ENCODE data around the gene LRP2. TPM values are rescaled to one million over a fixed set of nuclear protein-coding genes. Genes with fewer than 3 reads are reported as not detected.
A peak's percentile ranks its signal among the peaks of the same experiment; 100 is the strongest.

Gene LRP2
- total RNA-seq, 2 experiments from 2014 or later = 1.8 to 2.2 TPM

- ATAC-seq (no peak), DNase-seq (no peak)
- no peak overlapping the region for H3K27ac Mint-ChIP-seq
- no peak overlapping the region for H3K4me3 Mint-ChIP-seq
- POLR2A ChIA-PET = no interaction called here
- CTCF ChIA-PET = interaction anchor here (0.6 to 9.6 kb wide), 24 partner anchors 9 to 285 kb away, joined by 3 to 136 read pairs (median 6); no protein-coding TSS in a partner anchor
- intact Hi-C loops (cut with micrococcal nuclease) = loop anchor here (2.0 kb wide), 1 partner anchor 22 kb away; no protein-coding TSS in a partner anchor
- peaks cover 37% of the 10 kb centered on the region for H3K4me1 Mint-ChIP-seq (ENCODE audit: low read depth)
- no peak for TF ChIP-seq CTCF (IDR thresholded peaks at IDR 0.05)
- H3K9me3 Mint-ChIP-seq = no peaks in the 10 kb centered on the region
- peaks cover 4% of the 10 kb centered on the region for H3K27me3 Mint-ChIP-seq
- H3K36me3 Mint-ChIP-seq (ENCODE audit: low read depth) = no peaks in the 10 kb centered on the region
These were observed 251.4 kb downstream of the LRP2 start for GRCh38 chr2:169110916-169111315.

GRCh38 chr2:169110419-169110818, 251.9 kb downstream of the LRP2 start:
- Mint-ChIP-seq H3K27me3 (peaks cover 4% of the 10 kb centered on the region), H3K4me3 (no peak overlapping the region), H3K27ac (no peak overlapping the region), H3K36me3 (ENCODE audit: low read depth) (no peaks in the 10 kb centered on the region), H3K4me1 (ENCODE audit: low read depth) (peaks cover 42% of the 10 kb centered on the region), H3K9me3 (no peaks in the 10 kb centered on the region)
- TF ChIP-seq CTCF (IDR thresholded peaks at IDR 0.05) = no peak
- ChIA-PET CTCF (interaction anchor here (0.6 to 9.6 kb wide), 30 partner anchors 9 to 286 kb away, joined by 3 to 136 read pairs (median 6); no protein-coding TSS in a partner anchor), POLR2A (no interaction called here)
- intact Hi-C loops (cut with micrococcal nuclease) = loop anchor here (2.0 kb wide), 1 partner anchor 22 kb away; no protein-coding TSS in a partner anchor
- ATAC-seq (no peak), DNase-seq (no peak)

GRCh38 chr2:169109502-169110409, 252.6 kb downstream of the LRP2 start:
- ATAC-seq (no peak), DNase-seq (peak; percentile 83)
- TF ChIP-seq CTCF (IDR thresholded peaks at IDR 0.05) = peak; percentile 97
- H3K9me3 Mint-ChIP-seq = no peaks in the 10 kb centered on the region
- H3K4me1 Mint-ChIP-seq (ENCODE audit: low read depth) = peaks cover 48% of the 10 kb centered on the region
- ChIA-PET CTCF (interaction anchor here (0.6 to 9.6 kb wide), 41 partner anchors 10 to 297 kb away, joined by 3 to 136 read pairs (median 5); no protein-coding TSS in a partner anchor), POLR2A (interaction anchor here (0.5 to 0.8 kb wide), 2 partner anchors 22 to 169 kb away, joined by 3 to 4 read pairs; no protein-coding TSS in a partner anchor)
- intact Hi-C loops (cut with micrococcal nuclease) = loop anchor here (2.0 to 10.0 kb wide), 2 partner anchors 23 to 145 kb away; no protein-coding TSS in a partner anchor
- H3K4me3 Mint-ChIP-seq = no peak overlapping the region
- H3K36me3 Mint-ChIP-seq (ENCODE audit: low read depth) = no peaks in the 10 kb centered on the region
- H3K27ac Mint-ChIP-seq = no peak overlapping the region
- H3K27me3 Mint-ChIP-seq = peaks cover 4% of the 10 kb centered on the region

GRCh38 chr2:169108099-169108884, 254.0 kb downstream of the LRP2 start:
- peaks cover 54% of the 10 kb centered on the region for H3K4me1 Mint-ChIP-seq (ENCODE audit: low read depth)
- intact Hi-C loops (cut with micrococcal nuclease) = loop anchor here (10.0 kb wide), 1 partner anchor 143 kb away; no protein-coding TSS in a partner anchor
- peaks cover 4% of the 10 kb centered on the region for H3K27me3 Mint-ChIP-seq
- ChIA-PET POLR2A (interaction anchor here (1.4 kb wide), 1 partner anchor 24 kb away, joined by 3 read pairs; no protein-coding TSS in a partner anchor), CTCF (interaction anchor here (0.7 to 9.6 kb wide), 24 partner anchors 10 to 823 kb away, joined by 3 to 136 read pairs (median 9); partner anchors contain the start of gene DHRS9)
- H3K9me3 Mint-ChIP-seq = no peaks in the 10 kb centered on the region
- peak; percentile 9 for DNase-seq
- no peak for TF ChIP-seq CTCF (IDR thresholded peaks at IDR 0.05)
- H3K4me3 Mint-ChIP-seq = no peak overlapping the region
- peak overlapping the region; percentile 9 for H3K27ac Mint-ChIP-seq
- peak; percentile 26 for ATAC-seq
- no peaks in the 10 kb centered on the region for H3K36me3 Mint-ChIP-seq (ENCODE audit: low read depth)

All from activated CD8-positive, alpha-beta T cell treated with anti-CD3 and anti-CD28 coated beads for 36 hours (primary cell).